GM08714 (cell line): ENCODE measurements around the gene BDH1.
"Not testable (repeated sequence)": the region's sequence is repeated elsewhere in the genome, so short reads cannot be mapped to it uniquely, and the experiment has no call there.

Experiments used
- H3K4me3 ChIP-seq: fragments of 200-500 bp; sonication (Bioruptor generic); 2 replicates; pipeline ENCODE4 v1.5.1; 2014; ENCODE audit warnings: mild to moderate bottlenecking, low read length, inconsistent platforms
- ZNF274 ChIP-seq: IDR thresholded peaks from 2 replicates; pipeline ENCODE4 v1.6.1; 2012; ENCODE audit warnings: mild to moderate bottlenecking, low read depth, low read length

Gene BDH1

GRCh38 chr3:197490098-197491058 is 65.4 kb downstream of the BDH1 start:
- no peak for TF ChIP-seq ZNF274
- no peak overlapping the region for H3K4me3 ChIP-seq

GRCh38 chr3:197487911-197488391 is 67.8 kb downstream of the BDH1 start:
- TF ChIP-seq ZNF274: no peak
- H3K4me3 ChIP-seq: no peak overlapping the region

GRCh38 chr3:197486861-197487260 is 68.9 kb downstream of the BDH1 start:
- no peak for TF ChIP-seq ZNF274
- no peak overlapping the region for H3K4me3 ChIP-seq

- no peak overlapping the region for H3K4me3 ChIP-seq
- no peak for TF ChIP-seq ZNF274
Observed at GRCh38 chr3:197485143-197485542, 70.6 kb downstream of the BDH1 start.

GRCh38 chr3:197484204-197484901 is 71.4 kb downstream of the BDH1 start:
- no peak overlapping the region for H3K4me3 ChIP-seq
- no peak for TF ChIP-seq ZNF274

GRCh38 chr3:197482001-197482400 is 73.8 kb downstream of the BDH1 start:
- no peak overlapping the region for H3K4me3 ChIP-seq
- TF ChIP-seq ZNF274: no peak

GRCh38 chr3:197480320-197480719 is 75.4 kb downstream of the BDH1 start:
- no peak for TF ChIP-seq ZNF274
- H3K4me3 ChIP-seq: no peak overlapping the region

GRCh38 chr3:197478746-197479668 is 76.8 kb downstream of the BDH1 start:
- no peak overlapping the region for H3K4me3 ChIP-seq
- no peak for TF ChIP-seq ZNF274

GRCh38 chr3:197477816-197478215 is 78.0 kb downstream of the BDH1 start:
- not testable (repeated sequence) for H3K4me3 ChIP-seq

- no peak for TF ChIP-seq ZNF274
- H3K4me3 ChIP-seq: no peak overlapping the region
Observed at GRCh38 chr3:197475997-197476525, 79.7 kb downstream of the BDH1 start.

- H3K4me3 ChIP-seq: no peak overlapping the region
- TF ChIP-seq ZNF274: no peak
Observed at GRCh38 chr3:197475514-197475913, 80.3 kb downstream of the BDH1 start.

- no peak overlapping the region for H3K4me3 ChIP-seq
- no peak for TF ChIP-seq ZNF274
Observed at GRCh38 chr3:197472151-197472550, 83.6 kb downstream of the BDH1 start.

- no peak overlapping the region for H3K4me3 ChIP-seq
- TF ChIP-seq ZNF274: no peak
Observed at GRCh38 chr3:197471221-197472010, 84.4 kb downstream of the BDH1 start.
